Astrocyte of the spinal cord (primary cell): ENCODE measurements around the gene ASB16.
A peak's percentile ranks its signal among the peaks of the same experiment; 100 is the strongest.

Experiments used
- DNase-seq: peaks from one replicate; pipeline ENCODE4 v3.0.0; 2011; ENCODE audit warnings: low read depth, low spot score
- H3K4me3 ChIP-seq: 2 replicates; pipeline ENCODE4 v1.5.1; 2011; ENCODE audit warnings: low read depth, mild to moderate bottlenecking, low read length, moderate library complexity
- CTCF ChIP-seq: IDR thresholded peaks from 2 replicates; pipeline ENCODE4 v1.5.1; 2012; ENCODE audit warnings: low read depth, mild to moderate bottlenecking, low read length, inconsistent platforms
- in situ Hi-C: cut with HindIII; loops from 2 replicates; pipeline ENCODE4 v1.10.0; 2017; ENCODE audit warnings: low sequenced_read_pairs

The ASB16 gene

GRCh38 chr17:44219616-44220212 is 49.2 kb downstream of the ASB16 start, which contains the start of gene UBTF:
TSS of gene UBTF (minus strand) at chr17:44219675. CDS start at chr17:44218229, 1,446 bp downstream.
- in situ Hi-C loops = no loop called here
- TF ChIP-seq CTCF = peak; percentile 5
- peak within 1 kb of the TSS; percentile 81 for H3K4me3 ChIP-seq
- peak; percentile 72 for DNase-seq

GRCh38 chr17:44220213-44221083 is 49.9 kb downstream of the ASB16 start:
- in situ Hi-C loops = no loop called here
- no peak for TF ChIP-seq CTCF
- H3K4me3 ChIP-seq = peak overlapping the region; percentile 81
- DNase-seq = peak; percentile 44

- peak; percentile 86 for DNase-seq
- peak overlapping the region; percentile 81 for H3K4me3 ChIP-seq
- no peak for TF ChIP-seq CTCF
- in situ Hi-C loops = no loop called here
Observed at GRCh38 chr17:44221084-44221861, 50.8 kb downstream of the ASB16 start.

- in situ Hi-C loops = no loop called here
- DNase-seq = no peak
- H3K4me3 ChIP-seq = peak overlapping the region; percentile 81
- no peak for TF ChIP-seq CTCF
Observed at GRCh38 chr17:44221862-44222111, 51.3 kb downstream of the ASB16 start.

- peak; percentile 73 for DNase-seq
- peak overlapping the region; percentile 81 for H3K4me3 ChIP-seq
- peak; percentile 27 for TF ChIP-seq CTCF
- in situ Hi-C loops = no loop called here
Observed at GRCh38 chr17:44222112-44222869, 51.8 kb downstream of the ASB16 start.

GRCh38 chr17:44223541-44224071 is 53.1 kb downstream of the ASB16 start:
- H3K4me3 ChIP-seq = no peak overlapping the region
- in situ Hi-C loops = no loop called here
- peak; percentile 50 for DNase-seq
- no peak for TF ChIP-seq CTCF
